A204.1 (cell line): ENCODE results near the gene ZMAT5.

Experiments used
- FAIRE-seq: peaks from 2 replicates; lab custom pipeline; 2012; peaks lifted over from hg19 to GRCh38; lab: Jason Lieb, UNC

The ZMAT5 gene

DNA sequence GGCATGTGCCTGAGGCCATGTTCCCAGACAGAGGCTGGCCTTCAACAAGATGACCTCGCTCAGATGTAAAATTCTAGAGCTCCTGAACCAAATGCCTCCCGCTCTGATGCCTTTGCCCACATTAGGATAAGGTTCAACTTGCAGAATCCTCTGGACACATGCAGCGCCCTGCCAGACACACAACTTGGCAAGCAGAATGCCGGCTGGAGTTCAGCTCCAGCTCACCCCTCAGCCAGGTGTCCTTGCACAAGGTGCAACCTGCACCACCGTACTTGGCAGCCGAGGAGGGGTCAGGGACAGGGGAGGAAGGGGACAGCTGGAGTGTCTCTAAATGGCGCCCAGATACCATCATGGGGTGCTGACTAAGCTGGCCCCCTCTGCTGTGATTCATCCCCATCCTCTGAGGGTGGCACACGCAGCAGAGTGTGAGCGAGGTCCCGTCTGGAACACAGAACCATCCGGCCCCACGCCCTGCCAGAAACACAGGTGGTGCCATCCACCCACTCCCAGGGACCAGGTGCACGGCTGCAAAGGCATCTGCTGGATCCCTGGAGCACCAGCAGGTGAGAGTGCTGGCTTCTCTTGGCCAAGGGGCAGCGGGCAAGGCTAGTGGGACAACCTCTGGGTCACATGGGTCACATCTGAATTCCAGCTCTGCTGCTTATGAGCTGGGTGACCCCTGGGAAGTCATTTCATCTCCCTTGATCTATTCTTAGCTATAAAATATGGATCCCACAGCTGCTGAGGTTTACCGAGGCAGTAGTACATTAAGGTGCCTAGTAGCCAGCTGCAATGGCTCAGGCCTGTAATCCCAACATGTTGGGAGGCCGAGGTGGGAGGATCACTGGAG lies 12.8 kb downstream of the ZMAT5 start:
- no peak for FAIRE-seq

DNA sequence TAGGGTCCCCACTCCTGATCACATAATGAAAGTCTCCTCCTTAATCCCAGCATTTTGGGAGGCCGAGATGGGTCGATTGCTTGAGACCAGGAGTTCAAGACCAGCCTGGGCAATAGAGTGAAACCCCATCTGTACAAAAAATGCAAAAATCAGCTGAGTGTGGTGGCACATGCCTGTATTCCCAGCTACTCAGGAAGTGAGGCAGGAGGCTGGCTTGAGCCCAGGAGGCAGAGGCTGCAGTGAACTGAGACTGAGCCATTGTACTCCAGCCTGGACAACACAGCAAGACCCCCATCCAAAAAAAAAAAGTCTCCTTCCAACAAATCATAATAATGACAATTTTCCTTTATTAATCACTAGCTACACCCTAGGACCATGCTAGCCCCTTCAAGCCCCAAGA lies 15.1 kb downstream of the ZMAT5 start:
- no peak for FAIRE-seq

DNA sequence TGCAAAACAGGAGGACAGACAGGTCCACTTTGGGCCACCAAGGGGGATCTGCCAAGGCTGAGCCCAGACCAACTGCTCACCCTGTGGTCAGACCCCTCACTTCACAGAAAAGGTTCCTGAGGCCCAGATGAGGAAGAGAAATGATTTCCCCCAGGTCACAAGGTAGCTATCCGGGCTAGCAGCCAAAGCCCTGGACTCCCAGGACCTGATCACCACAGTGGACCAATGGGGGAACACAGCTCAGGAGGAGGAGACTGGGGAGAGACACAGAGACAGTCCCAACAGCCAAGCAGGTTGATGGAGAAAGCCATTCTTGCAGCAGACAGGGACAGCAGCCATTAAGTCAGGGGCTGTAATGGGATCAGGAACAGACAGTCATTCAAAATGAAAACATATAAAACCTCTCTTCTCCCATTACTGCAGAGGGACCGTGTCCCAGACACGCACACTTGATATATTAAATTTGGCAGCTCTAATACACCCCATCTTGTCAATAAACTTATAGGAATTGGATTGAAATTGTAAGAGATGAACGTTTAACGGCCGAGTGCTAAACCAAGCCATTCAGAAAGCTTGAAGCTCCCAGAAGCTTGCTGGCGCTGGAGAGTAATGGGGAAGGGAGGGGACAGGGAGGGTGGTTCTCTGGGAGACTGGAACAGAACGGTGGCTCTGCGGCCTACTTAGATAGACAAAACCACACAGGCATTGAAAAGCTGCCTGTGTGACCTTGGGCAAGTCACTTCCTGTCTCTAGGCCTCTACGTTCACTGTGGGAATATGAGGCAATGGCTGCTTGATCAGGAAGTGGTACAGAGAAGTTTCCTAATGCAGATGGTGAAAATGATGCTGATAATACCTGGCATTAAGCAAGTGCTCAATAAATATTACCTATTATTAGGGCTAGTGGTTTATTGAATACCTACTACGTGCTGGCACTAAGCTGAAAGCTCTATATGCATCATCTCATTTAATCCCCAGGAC lies 16.0 kb downstream of the ZMAT5 start:
- no peak for FAIRE-seq

DNA sequence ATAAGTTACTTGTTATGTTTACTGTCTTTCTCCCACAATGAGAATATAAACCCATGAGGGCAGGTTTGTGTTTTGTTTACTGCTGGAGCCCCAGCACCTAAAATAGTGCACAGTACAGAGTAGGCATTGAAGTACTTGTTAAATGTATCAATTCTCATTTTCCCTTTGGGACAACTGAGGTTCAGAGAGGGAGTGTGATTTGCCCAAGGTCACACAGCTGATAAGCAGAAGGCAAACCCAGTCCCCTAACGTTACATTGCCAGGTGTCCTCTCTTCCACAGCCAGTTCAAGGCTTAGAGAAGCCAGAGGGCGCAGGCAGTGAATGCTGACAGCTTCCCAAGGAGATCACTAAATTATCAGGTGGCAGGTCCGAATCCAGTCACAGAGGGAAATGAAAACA lies 16.8 kb downstream of the ZMAT5 start:
- no peak for FAIRE-seq

DNA sequence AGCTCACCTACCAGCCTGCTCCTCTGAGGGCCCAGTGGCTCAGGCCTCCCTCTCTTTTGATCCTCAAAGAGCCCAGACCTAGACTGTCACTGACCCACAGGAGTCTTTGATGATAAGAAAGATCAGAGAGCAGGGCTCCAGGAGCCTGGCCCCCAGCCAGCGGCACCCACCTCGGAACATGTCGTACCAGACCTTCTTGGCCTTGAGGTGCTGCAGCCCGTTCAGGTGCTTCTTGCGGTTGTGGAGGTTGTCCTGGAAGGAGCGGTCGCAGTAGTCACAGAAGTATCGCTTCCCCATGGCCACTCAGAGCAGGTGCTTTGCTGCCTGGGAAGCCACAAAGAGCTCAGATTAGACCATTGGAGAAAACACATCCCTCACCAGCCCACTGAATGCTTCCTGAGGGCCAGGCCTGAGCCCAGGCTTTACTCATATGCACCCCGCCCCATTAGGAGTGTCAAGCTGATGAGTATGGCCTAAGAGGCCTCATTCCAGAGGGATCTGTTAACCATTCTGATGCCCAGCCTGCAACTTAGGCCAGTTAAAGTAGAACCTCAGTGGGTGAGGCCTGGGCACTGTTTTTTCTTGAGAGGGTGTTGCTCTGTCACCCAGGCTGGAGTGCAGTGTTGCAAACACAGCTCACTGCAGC lies 18.4 kb downstream of the ZMAT5 start:
- no peak for FAIRE-seq

DNA sequence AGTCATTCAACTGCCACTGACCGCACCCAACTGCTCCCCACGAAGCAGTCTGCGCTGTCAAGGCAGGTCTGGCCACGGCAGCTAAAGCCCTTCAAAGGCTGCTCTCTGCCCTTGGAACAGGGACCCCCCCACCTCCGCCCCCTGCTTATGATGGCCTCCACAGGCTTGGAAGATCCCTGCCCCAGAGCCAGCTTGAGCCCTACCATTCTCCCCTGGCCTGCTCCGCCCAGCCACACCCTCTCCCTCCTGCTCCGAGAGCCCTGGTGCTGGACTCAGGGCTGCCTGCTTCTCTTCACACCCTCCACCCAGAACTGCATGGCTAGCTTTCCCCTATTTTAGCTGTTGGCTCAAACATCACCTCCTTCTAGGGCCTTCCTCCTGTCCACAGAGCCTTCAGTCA lies 19.0 kb downstream of the ZMAT5 start:
- FAIRE-seq, result no peak

DNA sequence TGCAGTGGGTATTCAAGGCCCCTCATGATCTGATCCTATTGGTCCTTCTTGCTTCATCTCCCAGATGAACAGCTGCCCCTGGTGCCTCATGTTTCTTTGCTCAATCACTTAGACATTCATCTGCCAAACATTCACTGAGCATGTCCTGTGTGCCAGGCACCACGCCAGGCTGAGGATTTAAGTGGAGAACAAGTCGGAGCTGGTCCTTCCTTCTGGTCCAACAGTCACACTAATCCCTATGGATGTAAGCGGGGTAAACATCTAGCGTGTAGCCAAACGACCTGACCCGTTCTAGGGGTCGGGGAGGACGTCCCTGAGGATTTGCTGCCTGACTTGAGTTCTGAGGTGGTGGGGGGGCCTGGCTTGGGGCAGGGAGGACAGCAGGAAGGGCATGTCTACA lies 21.9 kb downstream of the ZMAT5 start:
- FAIRE-seq, result no peak

DNA sequence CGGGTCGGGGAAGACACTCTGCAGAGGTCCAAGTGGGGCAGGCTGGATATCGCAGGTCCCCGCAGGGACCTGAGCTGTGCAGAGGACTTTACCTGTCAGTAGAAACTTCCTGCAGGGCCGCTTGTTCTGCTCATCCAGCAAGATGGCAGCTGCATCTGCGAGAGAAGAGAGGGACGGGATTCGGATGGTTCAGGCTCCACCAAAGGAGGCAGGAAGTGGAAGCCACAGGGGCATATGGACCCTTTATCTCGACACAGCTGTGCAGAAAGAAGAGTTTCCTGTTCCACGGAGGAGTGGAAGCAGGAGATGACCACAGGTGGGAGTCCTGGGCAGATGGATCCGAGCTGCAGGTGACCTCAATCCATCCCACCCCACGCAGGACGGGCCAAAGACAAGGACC lies 24.5 kb downstream of the ZMAT5 start:
- FAIRE-seq, result no peak

DNA sequence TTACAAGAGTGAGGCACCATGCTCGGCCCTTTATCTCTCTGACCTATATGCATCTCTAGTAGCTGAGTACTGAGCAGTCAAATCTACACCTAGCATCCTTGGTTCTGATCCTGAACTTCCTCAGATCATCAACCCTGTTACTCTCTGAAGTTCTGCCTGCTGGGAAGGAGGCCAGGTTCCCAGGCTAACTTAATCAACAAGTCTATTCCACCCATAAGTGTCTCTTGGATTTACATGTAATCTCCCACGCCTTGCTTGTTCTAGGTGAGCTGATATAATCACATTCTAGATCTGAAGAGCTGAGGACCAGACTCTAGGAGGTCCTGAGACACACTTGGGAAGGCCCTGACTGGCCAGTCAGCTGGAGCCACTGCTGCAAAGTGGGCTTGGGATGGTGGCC lies 24.9 kb downstream of the ZMAT5 start:
- no peak for FAIRE-seq

DNA sequence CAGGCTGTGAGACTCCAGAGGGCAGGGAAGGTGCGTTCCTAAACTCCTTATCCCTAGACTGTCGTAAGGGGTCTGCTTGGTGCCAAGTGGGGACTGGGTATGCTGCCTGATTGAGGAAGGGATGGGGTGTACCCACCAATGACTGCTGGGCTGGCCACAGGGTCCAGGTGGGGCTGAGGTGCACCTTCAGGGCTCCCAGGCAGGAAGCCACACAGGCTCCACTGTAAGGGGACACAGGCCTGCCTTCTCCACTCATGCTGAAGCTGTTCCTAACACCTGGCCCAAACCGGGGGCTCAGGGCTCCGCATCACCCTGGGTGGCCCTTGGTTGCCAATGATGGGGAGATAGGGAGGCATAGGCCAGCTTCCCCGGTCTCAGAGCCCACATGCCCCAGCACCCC lies 26.6 kb downstream of the ZMAT5 start:
- no peak for FAIRE-seq

DNA sequence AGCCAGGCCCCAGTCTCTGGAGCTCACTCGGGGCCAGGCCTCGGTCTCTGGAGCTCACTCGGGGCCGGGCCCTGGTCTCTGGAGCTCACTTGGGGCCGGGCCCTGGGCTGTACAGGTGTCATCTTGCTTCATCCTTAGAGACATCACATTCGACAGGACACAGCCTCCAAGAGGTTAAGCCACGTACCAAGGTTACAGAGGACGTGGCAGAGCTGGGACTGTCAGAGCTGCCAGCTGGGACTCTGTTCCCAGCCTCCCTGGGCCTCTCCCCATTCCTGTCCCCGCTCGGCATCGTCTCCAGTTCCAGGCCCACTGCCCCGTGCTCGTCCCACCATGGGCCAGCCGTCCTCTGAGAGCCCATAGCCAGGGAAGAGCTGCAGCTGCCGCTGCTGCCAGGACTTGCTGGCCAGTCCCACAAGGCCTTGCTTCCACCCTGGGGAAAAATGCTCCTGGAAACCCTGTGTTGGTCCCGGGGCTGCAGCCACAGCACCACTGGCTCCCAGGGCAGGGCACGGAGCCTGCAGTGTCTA lies 27.4 kb downstream of the ZMAT5 start:
- no peak for FAIRE-seq

DNA sequence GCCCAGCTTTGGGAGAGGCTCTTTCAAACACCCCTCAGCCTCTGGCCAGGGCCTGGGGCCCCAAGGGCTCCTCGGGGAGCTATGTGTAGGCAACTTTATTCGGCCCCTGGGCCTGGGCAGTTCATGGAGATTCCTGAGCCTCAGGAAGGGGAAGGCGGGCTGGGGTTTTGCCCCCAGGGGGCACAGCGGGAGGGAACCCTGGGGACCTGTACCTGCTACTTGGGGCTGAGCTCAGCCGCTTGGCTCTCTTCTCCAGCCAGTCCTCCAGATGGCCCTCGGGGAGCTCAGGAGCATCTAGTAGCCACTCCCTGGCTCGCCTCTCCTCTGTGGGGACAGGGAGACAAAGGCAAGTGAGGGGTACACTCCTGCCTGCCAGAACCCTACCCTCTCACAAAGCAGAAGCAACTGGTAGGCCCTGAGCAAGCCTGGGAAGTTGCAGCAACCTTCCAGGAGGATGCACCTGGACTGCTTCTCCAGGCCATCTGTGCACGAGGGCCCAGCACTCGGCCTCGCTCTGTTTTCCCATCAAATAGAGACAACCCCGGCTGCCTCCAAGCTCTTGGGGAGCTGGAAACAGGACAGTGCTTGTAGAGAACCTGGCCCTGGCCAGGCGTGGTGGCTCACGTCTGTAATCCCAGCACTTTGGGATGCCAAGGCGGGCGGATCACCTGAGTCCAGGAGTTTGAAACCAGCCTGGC lies 28.5 kb downstream of the ZMAT5 start:
- no peak for FAIRE-seq

DNA sequence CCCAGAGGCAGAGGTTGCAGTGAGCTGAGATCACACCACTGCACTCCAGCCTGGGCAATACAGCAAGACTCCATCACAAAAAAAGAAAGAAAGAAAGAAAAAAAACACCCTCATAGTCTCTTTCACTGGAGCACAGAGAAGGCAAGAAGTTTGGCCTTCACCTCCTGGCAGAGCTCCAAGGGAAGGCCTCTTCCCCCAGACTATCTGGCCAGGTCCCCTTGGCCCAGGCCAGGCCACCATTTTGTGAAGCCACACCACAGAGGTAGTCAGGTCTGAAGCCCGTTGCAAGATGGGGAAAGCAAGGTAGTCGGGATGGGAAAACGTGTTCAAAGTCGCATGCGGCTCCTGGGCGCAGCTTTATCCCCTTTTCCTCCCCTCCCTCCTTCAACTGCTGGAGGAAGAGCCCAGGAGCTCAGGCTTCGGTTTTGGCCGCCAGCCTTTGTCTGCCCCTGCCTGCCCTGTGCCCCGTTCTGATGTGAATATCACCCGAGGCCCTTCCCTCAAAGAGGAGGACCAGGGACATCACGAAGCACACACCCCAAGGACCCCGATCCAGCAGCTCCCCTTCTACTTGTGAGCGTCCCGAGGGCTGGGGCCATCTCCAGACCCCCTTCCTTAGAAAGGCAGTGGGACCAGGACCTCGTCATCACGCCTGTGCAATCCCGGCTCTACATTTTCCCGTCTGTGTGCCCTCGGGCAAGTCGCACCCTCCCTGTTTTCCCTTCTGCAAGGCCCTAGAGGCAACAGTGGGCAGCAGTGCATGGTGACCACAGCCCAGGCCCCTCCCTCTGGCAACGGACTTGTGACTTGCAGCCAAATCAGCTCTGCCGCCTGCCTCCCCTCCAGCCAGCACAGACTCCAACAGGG lies 29.3 kb downstream of the ZMAT5 start:
- FAIRE-seq, result no peak

DNA sequence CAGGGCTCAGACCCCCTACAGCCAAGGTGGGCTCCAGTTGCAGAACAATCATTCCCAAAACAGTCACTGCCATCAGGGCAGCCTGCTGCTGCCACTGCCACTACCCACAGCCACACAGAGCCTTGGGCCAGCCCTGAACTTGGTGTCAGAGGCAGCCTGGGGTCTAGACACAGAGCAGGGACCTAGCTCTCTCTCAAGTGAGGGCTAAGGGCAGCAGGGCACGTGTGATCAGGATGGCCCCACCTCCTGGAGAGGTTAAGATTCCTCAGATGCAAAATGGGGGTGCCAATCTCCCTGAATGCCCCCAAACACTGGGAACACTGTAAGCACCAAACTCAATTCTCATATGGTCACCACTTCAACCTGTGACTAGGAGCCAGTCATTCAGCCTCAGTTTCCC lies 31.4 kb downstream of the ZMAT5 start:
- no peak for FAIRE-seq

DNA sequence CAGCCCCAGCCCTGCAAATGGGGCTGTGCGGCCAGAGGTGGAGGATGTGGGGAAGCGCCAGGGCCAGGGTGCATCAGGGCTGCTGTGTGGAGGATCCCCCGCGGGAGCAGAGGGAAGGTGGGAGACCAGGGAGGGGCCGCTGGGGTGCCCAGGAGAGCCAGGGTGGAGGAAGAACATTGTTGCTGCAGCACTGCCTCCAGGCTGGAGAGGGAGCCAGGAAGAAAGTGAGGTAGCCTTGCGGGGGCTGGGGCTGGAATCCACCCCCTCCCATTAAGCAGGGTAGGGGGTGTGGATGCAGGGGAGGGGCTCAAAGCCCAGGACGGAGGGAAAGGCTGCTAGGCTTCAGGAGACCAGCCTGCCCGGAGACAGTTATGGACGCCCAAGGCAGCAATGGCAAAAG lies 32.0 kb downstream of the ZMAT5 start:
- no peak for FAIRE-seq

DNA sequence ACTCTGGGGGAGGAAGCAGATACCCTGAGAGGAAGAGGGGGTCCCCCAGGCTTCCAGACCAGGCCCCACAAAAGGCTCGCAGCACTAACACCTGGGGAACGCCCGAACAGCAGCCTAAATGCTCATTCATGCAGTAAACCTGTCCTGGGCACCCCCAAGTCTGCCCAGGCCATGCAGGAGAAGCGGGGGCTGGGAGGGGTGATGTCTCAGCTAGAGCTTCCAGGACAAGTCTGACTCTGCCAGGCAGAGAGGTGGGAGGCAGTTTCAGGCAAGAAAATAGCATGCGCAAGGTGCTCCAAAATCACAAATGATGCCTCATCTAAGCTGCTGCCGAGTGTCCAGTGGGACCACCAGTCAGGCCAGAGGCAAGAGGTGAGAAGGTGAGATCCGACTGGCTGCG lies 32.4 kb downstream of the ZMAT5 start:
- FAIRE-seq, result no peak

DNA sequence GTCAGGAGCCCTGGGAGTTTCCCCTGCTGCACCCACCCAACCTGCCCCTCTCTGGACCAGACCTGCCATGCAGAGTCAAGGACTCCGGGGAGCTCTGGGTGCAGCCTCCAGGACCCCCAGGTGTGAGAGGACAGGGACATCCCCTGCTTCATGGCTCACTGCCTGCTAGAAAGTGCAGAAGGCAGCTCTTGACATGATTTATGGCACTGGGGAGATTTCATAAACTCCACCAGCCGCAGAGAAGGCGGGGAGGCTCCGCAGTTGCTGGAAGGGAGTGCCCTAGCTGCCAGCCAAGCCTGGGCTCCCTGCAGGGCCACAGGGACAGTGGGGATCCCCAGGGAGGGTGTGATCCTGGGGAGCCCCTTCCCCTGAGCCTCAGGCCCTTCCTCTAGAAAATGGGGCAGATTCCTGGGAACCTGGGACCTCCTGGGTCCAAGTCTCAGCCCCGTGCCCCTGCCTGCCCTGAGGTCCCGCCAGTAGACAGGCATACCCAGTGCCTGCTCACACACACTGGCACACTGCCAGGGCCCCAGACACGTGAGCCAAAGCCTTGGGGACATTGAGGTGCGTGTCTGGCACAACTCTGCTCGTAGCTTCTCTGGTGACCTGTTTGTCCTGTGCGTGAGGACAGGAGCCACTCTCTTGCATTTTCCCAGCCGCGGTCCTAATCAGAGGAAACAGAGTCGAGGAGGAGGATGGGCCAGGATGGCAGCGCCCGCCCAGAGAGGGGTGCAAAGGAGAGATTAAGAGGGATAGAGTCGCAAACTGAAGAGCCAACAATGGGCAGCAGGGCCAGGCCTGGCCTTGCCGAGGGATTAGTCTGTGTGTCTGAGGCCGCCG lies 33.2 kb downstream of the ZMAT5 start:
- FAIRE-seq, result no peak

DNA sequence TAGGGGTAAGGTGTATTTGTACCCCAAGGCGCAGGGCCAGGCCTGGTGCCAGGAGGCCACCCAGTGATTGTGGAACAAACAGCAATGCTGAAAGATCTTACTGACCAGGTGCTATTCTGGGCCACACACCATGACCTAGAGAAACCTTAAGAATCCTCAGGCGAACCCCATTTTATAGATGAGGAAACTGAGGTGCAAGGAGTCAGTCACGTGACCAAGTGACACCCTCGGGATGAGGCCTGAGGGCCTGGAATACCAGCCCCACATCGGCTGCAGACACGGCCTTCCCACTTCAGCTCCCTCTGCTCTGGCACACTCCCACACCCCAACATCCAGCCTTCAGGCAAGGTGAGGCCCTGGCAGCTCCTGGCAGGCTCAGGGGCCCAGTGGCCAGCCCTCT lies 33.9 kb downstream of the ZMAT5 start:
- no peak for FAIRE-seq

DNA sequence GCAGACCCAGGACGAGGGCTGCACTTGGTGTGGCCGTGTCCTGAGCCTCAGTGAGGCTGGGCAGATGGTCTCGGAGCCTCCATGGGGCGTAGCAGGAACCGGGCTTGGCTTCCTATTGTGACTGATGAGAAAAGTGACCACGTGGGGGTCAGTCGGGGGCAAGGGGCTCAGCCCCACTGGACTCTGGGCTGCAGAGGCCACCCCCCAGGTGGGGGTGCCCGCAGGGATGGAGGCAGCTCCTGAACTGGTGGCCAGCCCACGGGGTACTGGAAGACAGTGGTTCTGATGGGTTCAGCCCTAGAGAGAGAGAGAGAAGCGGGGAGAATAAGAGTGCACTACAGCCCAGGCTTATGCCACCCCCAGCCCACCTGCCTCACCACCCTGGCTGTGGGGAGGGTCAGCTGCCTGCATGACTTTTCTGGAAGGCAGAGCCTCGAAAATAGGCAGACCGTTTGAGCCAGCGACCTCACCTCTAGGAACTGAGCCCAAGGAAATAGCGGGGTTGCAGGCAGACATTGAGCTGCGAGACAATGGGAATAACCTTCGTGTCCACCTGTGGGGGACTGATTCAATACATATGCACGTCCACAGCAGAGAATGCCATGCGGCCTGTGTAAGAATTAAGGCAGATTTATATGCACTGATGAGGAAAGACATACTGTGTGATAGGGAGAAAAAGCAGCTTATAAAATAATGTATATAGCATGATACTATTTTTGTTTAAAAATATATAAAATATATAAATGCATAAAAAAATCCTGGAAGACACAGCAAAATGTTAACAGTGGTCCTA lies 35.6 kb downstream of the ZMAT5 start:
- FAIRE-seq, result no peak
